GM18520 (cell line): ENCODE measurements around the gene RGL3.
A peak's percentile ranks its signal among the peaks of the same experiment; 100 is the strongest.
"Not testable (repeated sequence)": the region's sequence is repeated elsewhere in the genome, so short reads cannot be mapped to it uniquely, and the experiment has no call there.

Source experiments
- ATAC-seq: cut with Tn5 transposase; IDR thresholded peaks from one replicate; pipeline ENCODE4 v1.9.1; 2021; ENCODE audit not compliant: unreplicated experiment

Gene RGL3

DNA sequence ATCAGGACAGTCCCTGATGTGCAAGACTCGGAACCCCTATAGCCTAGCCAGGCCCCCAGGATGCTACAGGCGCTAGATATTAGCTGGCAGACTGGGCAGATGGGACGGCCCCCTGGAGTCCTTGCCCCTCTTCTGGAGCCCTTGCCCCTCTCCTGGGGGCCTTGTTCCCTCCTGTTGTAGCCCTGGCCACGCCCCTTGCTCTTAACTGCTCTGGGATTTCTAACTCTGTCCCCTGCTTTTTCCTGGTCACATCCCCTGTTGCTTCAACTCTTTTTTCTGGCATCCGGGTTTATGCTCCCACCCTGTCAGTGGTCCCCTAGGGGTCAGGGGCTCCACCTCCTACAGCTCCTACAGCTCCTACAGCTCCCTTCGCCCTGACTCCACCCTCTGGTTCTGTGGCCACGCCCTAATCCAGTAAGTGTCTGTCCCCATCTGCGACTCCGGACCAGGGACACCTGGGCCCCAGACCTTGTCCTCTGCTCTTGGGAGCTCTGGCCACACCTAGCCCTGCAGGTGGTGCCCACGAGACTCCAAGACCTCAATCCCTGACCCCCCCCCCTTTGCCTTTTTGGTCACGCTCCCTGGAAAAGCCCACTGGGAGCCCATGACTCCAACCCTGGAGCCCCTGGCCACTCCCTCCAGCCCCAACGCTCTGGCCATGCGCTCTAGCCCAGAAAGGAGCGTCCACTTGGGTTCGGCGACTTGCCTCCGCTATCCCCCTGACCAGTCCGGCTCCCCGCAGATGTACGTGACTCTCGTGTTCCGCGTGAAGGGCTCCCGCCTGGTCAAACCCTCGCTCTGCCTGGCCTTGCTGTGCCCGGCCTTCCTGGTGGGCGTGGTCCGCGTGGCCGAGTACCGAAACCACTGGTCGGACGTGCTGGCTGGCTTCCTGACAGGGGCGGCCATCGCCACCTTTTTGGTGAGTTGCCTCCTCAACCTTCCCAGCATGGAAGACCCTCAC, 57.1 kb downstream of the RGL3 start:
- no peak for ATAC-seq

- no peak for ATAC-seq
Measured at GRCh38 chr19:11361037-11361770, 57.9 kb downstream of the RGL3 start.

GRCh38 chr19:11359421-11359820, 59.7 kb downstream of the RGL3 start:
- no peak for ATAC-seq

DNA sequence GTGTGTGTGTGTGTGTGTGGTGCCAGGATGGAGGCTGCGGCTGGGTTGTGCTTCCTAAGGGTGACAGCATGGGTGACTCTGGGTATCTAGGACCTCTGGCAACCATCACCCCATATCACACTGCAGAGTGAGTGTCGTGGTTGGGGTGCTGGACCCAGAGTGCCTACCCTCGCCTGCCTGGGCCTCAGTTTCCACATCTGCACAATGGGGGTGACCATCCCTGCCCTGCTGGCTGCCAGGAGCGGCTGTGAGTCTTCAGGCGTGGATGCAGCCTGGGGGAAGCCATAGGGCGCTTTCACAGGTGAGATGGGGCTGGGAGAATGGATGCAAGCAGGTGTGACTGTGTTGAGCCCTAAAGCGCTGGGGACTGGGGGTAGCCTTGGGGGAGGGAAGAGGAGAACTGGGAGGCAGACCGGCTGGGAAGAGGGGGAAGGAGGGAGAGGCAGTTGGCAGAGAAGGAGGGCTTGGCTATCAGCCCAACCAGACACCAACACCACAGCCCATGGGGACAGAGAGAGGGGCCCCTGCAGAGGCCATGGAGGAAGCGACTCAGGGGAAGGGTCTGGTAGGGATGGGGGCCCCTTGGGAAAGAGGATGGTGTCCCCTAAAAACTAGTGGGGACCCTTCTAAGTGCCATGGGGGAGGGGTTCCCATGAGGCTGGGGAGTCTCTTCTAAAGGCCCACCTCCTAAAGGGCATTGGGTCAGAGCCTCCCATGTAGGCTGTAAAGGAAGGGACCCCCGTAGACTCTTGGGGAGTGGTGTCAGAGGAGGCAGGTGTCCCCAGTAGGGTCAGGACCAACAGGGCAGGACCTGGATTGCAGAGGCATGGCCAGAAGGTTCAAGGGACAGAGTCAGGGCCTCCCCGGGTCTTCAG, 62.2 kb downstream of the RGL3 start:
- ATAC-seq: no peak

DNA sequence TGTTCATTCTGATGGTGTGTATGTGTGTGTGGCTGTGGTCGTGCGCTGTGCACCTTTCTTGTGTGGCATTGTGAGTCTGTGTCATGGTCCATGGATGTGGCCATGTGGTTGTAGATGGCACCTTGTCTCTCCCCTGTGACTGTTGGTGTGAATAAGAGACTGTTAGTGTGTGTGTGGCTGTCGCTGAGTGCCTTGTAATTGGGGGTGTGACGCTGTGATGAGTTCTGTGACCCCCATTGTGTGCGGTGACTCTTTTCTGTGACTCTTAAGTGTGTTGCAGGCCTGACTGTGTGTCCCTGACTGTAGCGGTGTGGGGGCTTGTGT, 63.1 kb downstream of the RGL3 start:
- ATAC-seq: no peak

DNA sequence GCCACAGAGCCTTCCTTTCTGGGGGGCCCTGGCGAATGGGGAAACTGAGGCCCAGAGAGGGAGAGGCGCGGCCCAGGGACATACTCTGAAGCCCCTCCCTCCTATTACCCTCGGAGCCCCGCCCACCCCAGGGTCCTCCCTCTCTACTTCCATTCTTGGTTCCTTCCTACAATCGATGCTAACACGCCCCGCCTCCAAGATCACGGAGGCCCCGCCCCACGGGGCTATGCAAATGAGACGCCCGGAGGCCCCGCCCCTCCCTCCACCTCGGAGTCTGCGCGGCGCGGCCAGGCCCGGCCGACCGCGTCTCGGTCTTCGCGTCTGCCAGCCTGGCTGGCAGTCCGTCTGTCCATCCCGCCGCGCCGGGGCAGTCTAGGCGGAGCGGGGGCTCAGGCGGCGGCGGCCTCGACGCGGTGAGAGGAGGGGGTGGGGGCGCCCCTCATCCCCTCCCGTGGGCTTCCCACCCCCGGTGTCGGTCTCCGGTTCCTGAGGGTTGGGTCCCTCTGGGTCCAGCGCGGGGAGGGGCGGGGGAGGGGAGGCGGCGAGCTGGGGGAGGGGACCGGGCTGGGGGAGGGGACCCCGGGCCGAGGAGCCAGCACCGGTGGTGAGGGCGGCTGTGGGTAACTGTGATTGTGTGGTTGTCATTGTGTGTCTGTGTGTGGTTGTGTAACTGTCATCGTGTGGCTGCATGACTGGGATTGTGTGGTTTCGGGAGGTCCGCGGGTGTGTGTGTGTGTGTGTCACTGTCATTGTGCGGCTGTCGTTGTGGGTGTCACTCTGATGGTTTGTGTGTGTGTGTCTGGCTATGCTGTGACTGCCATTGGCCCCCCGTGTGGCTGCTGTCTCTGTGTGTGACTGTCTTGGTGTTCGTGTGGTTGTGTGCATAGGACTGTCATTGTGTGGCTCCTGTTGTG, 63.7 kb downstream of the RGL3 start, which contains the start of gene PLPPR2:
TSS of gene PLPPR2 (plus strand) at position 273 of the 914 bp plus-strand sequence. CDS start 2,242 bp downstream, outside the sequence.
- no peak for ATAC-seq

DNA sequence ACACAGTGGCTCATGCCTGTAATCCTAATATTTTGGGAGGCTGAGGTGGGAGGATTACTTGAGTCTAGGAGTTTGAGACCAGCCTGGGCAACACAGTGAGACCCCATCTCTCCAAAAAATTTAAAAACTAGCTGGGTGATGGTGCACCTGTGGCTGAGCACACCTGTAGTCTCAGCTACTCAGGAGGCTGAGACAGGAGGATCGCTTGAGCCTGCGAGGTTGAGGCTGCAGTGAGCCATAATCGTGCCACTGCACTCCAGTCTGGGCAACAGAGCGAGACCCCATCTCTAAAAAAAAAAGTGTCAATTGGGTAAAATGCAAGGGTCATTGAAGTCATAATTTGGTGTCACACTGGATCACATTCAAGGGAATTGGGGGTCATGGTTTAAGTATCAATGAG, 65.0 kb downstream of the RGL3 start:
- not testable (repeated sequence) for ATAC-seq

GRCh38 chr19:11349171-11349570, 69.9 kb downstream of the RGL3 start:
- no peak for ATAC-seq

DNA sequence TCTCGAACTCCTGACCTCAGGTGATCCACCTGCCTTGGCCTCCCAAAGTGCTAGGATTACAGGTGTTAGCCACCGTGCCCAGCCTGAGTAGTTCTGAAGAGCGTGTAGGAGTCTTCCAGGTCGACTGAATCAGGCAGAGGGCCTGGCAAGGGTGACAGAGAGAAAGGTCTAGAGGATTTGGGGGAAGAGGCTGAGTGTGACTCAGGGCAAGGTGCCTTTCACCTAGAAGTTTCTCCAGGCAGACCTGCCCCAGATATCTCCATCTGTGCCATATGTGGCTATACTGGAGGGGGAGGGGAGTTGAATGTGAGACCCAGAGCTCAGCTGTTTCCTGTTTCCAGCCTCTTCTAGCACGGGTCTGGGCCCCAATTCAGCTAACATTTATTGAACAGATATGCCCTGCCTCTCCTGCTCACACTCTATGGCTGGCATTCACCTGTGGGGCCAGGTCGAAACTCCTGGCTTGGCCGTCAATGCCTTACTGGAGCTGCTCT, 71.5 kb downstream of the RGL3 start:
- ATAC-seq: no peak

DNA sequence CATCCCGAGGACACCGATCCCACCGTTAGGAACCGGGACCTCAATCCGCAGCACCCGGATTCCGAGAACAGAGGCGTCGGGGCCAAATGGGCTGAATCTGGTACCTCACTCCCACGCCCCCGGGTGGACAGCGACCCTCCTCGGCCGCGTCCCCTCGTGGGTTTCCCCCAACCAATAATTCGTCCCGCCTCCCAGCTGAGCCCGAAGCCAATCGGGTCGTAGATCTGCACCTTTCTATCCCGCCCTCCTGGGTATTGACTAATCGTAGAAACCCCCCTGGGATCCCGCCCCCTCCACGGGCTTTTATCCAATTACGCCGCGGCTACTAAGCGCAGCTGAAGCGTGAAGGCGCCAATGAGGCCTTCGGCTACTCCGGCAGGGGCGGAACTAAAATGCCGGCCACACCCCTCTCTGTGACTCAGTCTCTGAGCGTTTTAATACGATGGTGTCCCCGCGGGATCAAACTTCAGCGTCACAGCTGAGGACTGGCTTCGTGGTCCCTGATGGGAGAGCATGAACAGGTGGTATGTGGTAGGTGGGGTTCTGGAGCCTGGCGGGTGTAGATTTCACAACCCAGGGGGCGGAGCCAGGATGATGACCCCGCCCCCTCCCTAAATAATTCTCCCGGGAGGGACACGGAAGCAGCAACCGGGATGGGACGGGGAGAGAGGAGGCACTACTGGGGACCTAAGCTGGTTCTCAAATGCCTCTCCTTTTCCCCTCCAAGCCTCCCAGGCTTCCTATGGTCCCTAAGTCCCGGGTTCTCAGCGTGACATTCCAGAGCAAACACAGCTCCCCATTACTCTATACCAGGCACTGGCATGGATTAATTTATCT, 72.8 kb downstream of the RGL3 start, which contains the start of the genes CCDC159 and TMEM205:
TSS of gene CCDC159 (plus strand) at position 416 of the 837 bp plus-strand sequence. CDS start at position 504, 88 bp downstream.
TSS of gene TMEM205 (minus strand) at position 165 of the 837 bp plus-strand sequence. CDS start 649 bp downstream, outside the sequence.
- peak; percentile 88 for ATAC-seq

- ATAC-seq: no peak
Measured at GRCh38 chr19:11345122-11345803, 73.9 kb downstream of the RGL3 start.
